ENCODE measurements around the gene C1orf210. TPM values are rescaled to one million over a fixed set of nuclear protein-coding genes. Genes with fewer than 3 reads are reported as not detected.
A peak's percentile ranks its signal among the peaks of the same experiment; 100 is the strongest.

Gene C1orf210
- total RNA-seq, 2 donors from 2014 or later, result not detected

- intact Hi-C loops (cut with DNase I), result loop anchor here in 1 of 2 donors (5.0 kb wide), 1 partner anchor 48 kb away; no protein-coding TSS in a partner anchor
- DNase-seq (ENCODE audit: low spot score), result no peak
Measured at GRCh38 chr1:43279666-43280065, 5.7 kb downstream of the C1orf210 start.

GRCh38 chr1:43279161-43279560 lies 6.2 kb downstream of the C1orf210 start:
- no peak for DNase-seq (ENCODE audit: low spot score)
- intact Hi-C loops (cut with DNase I), result loop anchor here in 1 of 2 donors (5.0 kb wide), 1 partner anchor 48 kb away; no protein-coding TSS in a partner anchor

GRCh38 chr1:43277116-43277876 lies 8.1 kb downstream of the C1orf210 start:
- DNase-seq (ENCODE audit: low spot score), result peak; percentile 64
- intact Hi-C loops (cut with DNase I), result loop anchor here in 1 of 2 donors (5.0 kb wide), 1 partner anchor 50 kb away; no protein-coding TSS in a partner anchor

- peak; percentile 46 for DNase-seq (ENCODE audit: low spot score)
- intact Hi-C loops (cut with DNase I), result loop anchor here in 1 of 2 donors (5.0 kb wide), 1 partner anchor 51 kb away; no protein-coding TSS in a partner anchor
Measured at GRCh38 chr1:43276673-43277072, 8.7 kb downstream of the C1orf210 start.

GRCh38 chr1:43275826-43276620 lies 9.4 kb downstream of the C1orf210 start:
- intact Hi-C loops (cut with DNase I), result loop anchor here in 1 of 2 donors (5.0 kb wide), 1 partner anchor 51 kb away; no protein-coding TSS in a partner anchor
- peak; percentile 46 for DNase-seq (ENCODE audit: low spot score)

GRCh38 chr1:43274804-43275180 lies 10.6 kb downstream of the C1orf210 start:
- DNase-seq (ENCODE audit: low spot score), result peak; percentile 34
- intact Hi-C loops (cut with DNase I), result loop anchor here in 1 of 2 donors (1.0 to 5.0 kb wide), 2 partner anchors 23 to 53 kb away; no protein-coding TSS in a partner anchor

GRCh38 chr1:43274125-43274803 lies 11.1 kb downstream of the C1orf210 start:
- intact Hi-C loops (cut with DNase I), result loop anchor here in 1 of 2 donors (1.0 kb wide), 1 partner anchor 23 kb away; no protein-coding TSS in a partner anchor
- DNase-seq (ENCODE audit: low spot score), result peak; percentile 73

- intact Hi-C loops (cut with DNase I), result loop anchor here in 1 of 2 donors (1.0 kb wide), 1 partner anchor 22 kb away; no protein-coding TSS in a partner anchor
- no peak for DNase-seq (ENCODE audit: low spot score)
Measured at GRCh38 chr1:43273708-43274107, 11.7 kb downstream of the C1orf210 start.

- DNase-seq (ENCODE audit: low spot score), result peak; percentile 58
- intact Hi-C loops (cut with DNase I), result no loop called here
Measured at GRCh38 chr1:43272576-43273571, 12.5 kb downstream of the C1orf210 start.

- intact Hi-C loops (cut with DNase I), result no loop called here
- DNase-seq (ENCODE audit: low spot score), result peak; percentile 57
Measured at GRCh38 chr1:43272161-43272560, 13.2 kb downstream of the C1orf210 start.

GRCh38 chr1:43271186-43272118 lies 13.9 kb downstream of the C1orf210 start:
- DNase-seq (ENCODE audit: low spot score), result peak; percentile 32
- intact Hi-C loops (cut with DNase I), result no loop called here

GRCh38 chr1:43270421-43271095 lies 14.8 kb downstream of the C1orf210 start:
- peak; percentile 73 for DNase-seq (ENCODE audit: low spot score)
- intact Hi-C loops (cut with DNase I), result no loop called here

GRCh38 chr1:43269627-43270375 lies 15.6 kb downstream of the C1orf210 start, which contains the start of gene TMEM125:
TMEM125 (plus strand) TSS chr1:43269983; CDS start chr1:43272723, 2,740 bp downstream.
- intact Hi-C loops (cut with DNase I), result no loop called here
- DNase-seq (ENCODE audit: low spot score), result peak; percentile 36

GRCh38 chr1:43267818-43268425 lies 17.5 kb downstream of the C1orf210 start:
- peak; percentile 31 for DNase-seq (ENCODE audit: low spot score)
- intact Hi-C loops (cut with DNase I), result no loop called here

- peak; percentile 43 for DNase-seq (ENCODE audit: low spot score)
- intact Hi-C loops (cut with DNase I), result no loop called here
Measured at GRCh38 chr1:43267291-43267805, 18.0 kb downstream of the C1orf210 start.

Data from posterior vena cava (tissue), 2 donors.